HepG2 (cell line): ENCODE measurements around the gene ANO6. TPM values are rescaled to one million over a fixed set of nuclear protein-coding genes. Genes with fewer than 3 reads are reported as not detected.

Experiments
- ATAC-seq: fragments of 200-7000 bp; cut with Tn5 transposase; 3 replicates; pipeline ENCODE4 v1.9.1; 2020; ENCODE audit warnings: mild to moderate bottlenecking, moderate library complexity
- BruUV-seq: library from RNA; stranded (reverse); fragments of 400-500 nt; replicated peaks from 2 replicates; lab custom pipeline; 2021; lab: Mats Ljungman, UMichigan
- CTCF ChIA-PET: fragments of 300-600 bp; formaldehyde crosslinking; extraction: SDS; loops from one replicate; lab custom pipeline; 2021; ENCODE audit warnings: low total read pairs, inconsistent platforms, low intra/inter-chr PET ratio; lab: Yijun Ruan, JAX
- POLR2A ChIA-PET: fragments of 350-600 bp; sonication (Branson Sonifier 250); formaldehyde crosslinking; loops from one replicate; lab custom pipeline; 2020; ENCODE audit warnings: antibody characterized with exemption, inconsistent platforms; lab: Yijun Ruan, JAX
- DNase-seq: peaks from one replicate; pipeline ENCODE4 v3.0.0-alpha.2; 2015; ENCODE audit warnings: low spot score
- FAIRE-seq: peaks from 3 replicates; lab custom pipeline; 2011; peaks lifted over from hg19 to GRCh38; lab: Jason Lieb, UNC
- H2AFZ ChIP-seq: one replicate; pipeline ENCODE4 v1.6.1; 2011; ENCODE audit warnings: low read length, inconsistent platforms
- H3K27ac ChIP-seq: fragments of 300-600 bp; 3 replicates; pipeline ENCODE4 v1.8.0; 2011; ENCODE audit warnings: mixed run types, mild to moderate bottlenecking, mixed read lengths, low read length, inconsistent platforms; ENCODE audit not compliant: insufficient read depth; ENCODE audit errors: extremely low read length
- H3K27me3 ChIP-seq, 2 experiments: fragments of 200-600 bp in 1 of 2; 2 replicates in 1 of 2; 3 replicates in 1 of 2; pipeline versions ENCODE4 v1.6.0 to v1.8.0; 2011; ENCODE audit warnings: low read length in 2 of 2, mild to moderate bottlenecking in 2 of 2, moderate library complexity in 2 of 2, inconsistent platforms in 1 of 2; ENCODE audit not compliant: insufficient read depth in 2 of 2, control insufficient read depth in 1 of 2
- H3K36me3 ChIP-seq, 2 experiments: fragments of 200-600 bp in 1 of 2; replicated peaks in 1 of 2; 2 replicates in 1 of 2; 3 replicates in 1 of 2; pipeline versions ENCODE4 v1.5.1 to v1.8.0; 2011; ENCODE audit warnings: low read length in 2 of 2, inconsistent platforms in 1 of 2; ENCODE audit not compliant: insufficient read depth in 2 of 2, control insufficient read depth in 1 of 2
- H3K4me1 ChIP-seq: 2 replicates; pipeline ENCODE4 v1.5.1; 2012; ENCODE audit warnings: low read length, inconsistent platforms; ENCODE audit not compliant: insufficient read depth
- H3K4me2 ChIP-seq: 2 replicates; pipeline ENCODE4 v1.6.0; 2011; ENCODE audit warnings: low read depth, low read length, inconsistent platforms
- H3K4me3 ChIP-seq, 3 experiments: fragments of 200-600 bp in 1 of 3; sonication (generic), shearing (Covaris generic) in 1 of 3; replicated peaks in 1 of 3; 2 replicates each; pipeline ENCODE4 v1.5.1; 2011 to 2016; ENCODE audit warnings: low read length in 3 of 3, inconsistent platforms in 2 of 3, low read depth in 2 of 3, mild to moderate bottlenecking in 2 of 3, control low read depth in 1 of 3, mixed read lengths in 1 of 3; ENCODE audit not compliant: insufficient read depth in 1 of 3
- H3K79me2 ChIP-seq: one replicate; pipeline ENCODE4 v1.6.1; 2011; ENCODE audit warnings: low read length, inconsistent platforms; ENCODE audit not compliant: insufficient read depth
- H3K9ac ChIP-seq: 2 replicates; pipeline ENCODE4 v1.6.0; 2011; ENCODE audit warnings: mild to moderate bottlenecking, low read depth, low read length, inconsistent platforms; ENCODE audit not compliant: insufficient read depth
- H3K9me3 ChIP-seq: 2 replicates; pipeline ENCODE4 v1.5.1; 2012; ENCODE audit warnings: mild to moderate bottlenecking, low read length
- H4K20me1 ChIP-seq: 2 replicates; pipeline ENCODE4 v1.6.0; 2011; ENCODE audit warnings: inconsistent platforms, mild to moderate bottlenecking, low read length, moderate library complexity; ENCODE audit not compliant: insufficient read depth
- ELF1 ChIP-seq: sonication (generic); formaldehyde crosslinking; IDR thresholded peaks from 2 replicates; pipeline ENCODE4 v1.4.0; 2020; ENCODE audit warnings: missing genetic modification reagents
- MBD4 ChIP-seq: IDR thresholded peaks from 2 replicates; pipeline ENCODE4 v1.6.1; 2012; ENCODE audit warnings: low read length, inconsistent platforms, borderline replicate concordance
- TBX2 ChIP-seq: sonication (generic); formaldehyde crosslinking; IDR thresholded peaks from 2 replicates; pipeline ENCODE4 v1.5.0; 2020; ENCODE audit warnings: missing genetic modification reagents, mild to moderate bottlenecking, borderline replicate concordance
- ZMYM3 ChIP-seq: sonication (generic); formaldehyde crosslinking; IDR thresholded peaks from 2 replicates; pipeline ENCODE4 v1.5.1; 2020; ENCODE audit warnings: mild to moderate bottlenecking, missing genetic modification reagents
- WGBS: methylation state at CpG from one replicate; pipeline ENCODE4 v1.1.6; 2017; ENCODE audit warnings: low lambda C conversion rate; 5-methylcytosine and 5-hydroxymethylcytosine counted together
- in situ Hi-C: cut with HindIII; loops from 2 replicates; pipeline ENCODE4 v1.10.0; 2017; ENCODE audit warnings: low pct_unique_long_range_greater_than_20kb; ENCODE audit not compliant: extremely low pct_ligation_motif_present
- intact Hi-C: fragments of 100-400 bp; cut with micrococcal nuclease; formaldehyde crosslinking; loops from one replicate; pipeline ENCODE4 v1.10.0; 2022; ENCODE audit not compliant: unreplicated experiment
- polyA plus RNA-seq, 8 experiments: library from polyadenylated mRNA; depleted of rRNA in 3 of 8; stranded (reverse) in 7 of 8; unstranded in 1 of 8; fragments of >200 nt; fragmentation: Illumina TruSeq in 4 of 8; extraction: Trizol in 4 of 8; gene quantifications; 2 replicates each; pipeline versions ENCODE4 v1.2.1 to v1.2.3, GENCODE V29; 2011 to 2016; ENCODE audit warnings: low read depth in 4 of 8, missing spikeins in 1 of 8, mixed read lengths in 1 of 8; ENCODE audit not compliant: insufficient read depth in 1 of 8
- total RNA-seq, 5 experiments: library from RNA; depleted of rRNA; stranded (reverse); fragments of >200 nt; fragmentation: Illumina TruSeq; extraction: Trizol; gene quantifications; 2 replicates each; pipeline ENCODE4 v1.2.3, GENCODE V29; 2016; ENCODE audit warnings: low read depth in 1 of 5
- TF ChIP-seq, protein P1 (sequence below): sonication (generic); formaldehyde crosslinking; IDR thresholded peaks from 2 replicates; pipeline ENCODE4 v1.9.0; 2021; ENCODE audit warnings: missing genetic modification reagents, borderline replicate concordance
- TF ChIP-seq, protein P2 (sequence below): sonication (generic); formaldehyde crosslinking; IDR thresholded peaks from 2 replicates; pipeline ENCODE4 v1.4.0; 2020; ENCODE audit warnings: low read depth, mild to moderate bottlenecking, missing genetic modification reagents
- TF ChIP-seq, protein P3 (sequence below): IDR thresholded peaks from 2 replicates; pipeline ENCODE4 v1.6.1; 2012; ENCODE audit warnings: low read depth, low read length, improper control_type of control experiment
- TF ChIP-seq, protein P4 (sequence below): sonication (generic); formaldehyde crosslinking; IDR thresholded peaks from 2 replicates; pipeline ENCODE4 v1.4.0; 2020; ENCODE audit warnings: mild to moderate bottlenecking, low read depth, missing genetic modification reagents

The ANO6 gene
- total and polyA plus RNA-seq, 2 of the 13 experiments (the other 11 are each of a cell fraction or from before 2014, with no cell fraction given), result 37.8 to 57.1 TPM

DNA sequence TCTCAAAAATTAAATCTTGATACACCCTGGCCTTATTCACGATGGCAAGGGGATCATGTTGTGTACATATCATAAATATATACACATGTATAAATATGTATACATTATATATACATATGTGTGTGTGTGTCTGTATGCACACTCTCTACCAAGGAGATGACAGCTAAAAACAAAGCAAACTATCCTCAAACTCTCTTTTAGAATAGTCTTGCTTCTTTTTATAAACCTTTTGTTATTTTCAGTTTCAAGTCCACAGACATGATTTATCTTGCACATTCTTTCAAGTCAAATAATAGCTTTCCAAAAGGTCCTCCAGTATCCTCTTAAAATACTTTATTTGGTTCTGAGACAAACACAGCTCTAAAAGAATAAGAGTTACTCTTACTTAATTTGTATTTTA, 8.4 kb downstream of the ANO6 start:
- TF ChIP-seq ZMYM3 (no peak), TBX2 (CRISPR knock-in tag) (no peak), ELF1 (no peak), MBD4 (no peak)
- TF ChIP-seq, protein P1, sequence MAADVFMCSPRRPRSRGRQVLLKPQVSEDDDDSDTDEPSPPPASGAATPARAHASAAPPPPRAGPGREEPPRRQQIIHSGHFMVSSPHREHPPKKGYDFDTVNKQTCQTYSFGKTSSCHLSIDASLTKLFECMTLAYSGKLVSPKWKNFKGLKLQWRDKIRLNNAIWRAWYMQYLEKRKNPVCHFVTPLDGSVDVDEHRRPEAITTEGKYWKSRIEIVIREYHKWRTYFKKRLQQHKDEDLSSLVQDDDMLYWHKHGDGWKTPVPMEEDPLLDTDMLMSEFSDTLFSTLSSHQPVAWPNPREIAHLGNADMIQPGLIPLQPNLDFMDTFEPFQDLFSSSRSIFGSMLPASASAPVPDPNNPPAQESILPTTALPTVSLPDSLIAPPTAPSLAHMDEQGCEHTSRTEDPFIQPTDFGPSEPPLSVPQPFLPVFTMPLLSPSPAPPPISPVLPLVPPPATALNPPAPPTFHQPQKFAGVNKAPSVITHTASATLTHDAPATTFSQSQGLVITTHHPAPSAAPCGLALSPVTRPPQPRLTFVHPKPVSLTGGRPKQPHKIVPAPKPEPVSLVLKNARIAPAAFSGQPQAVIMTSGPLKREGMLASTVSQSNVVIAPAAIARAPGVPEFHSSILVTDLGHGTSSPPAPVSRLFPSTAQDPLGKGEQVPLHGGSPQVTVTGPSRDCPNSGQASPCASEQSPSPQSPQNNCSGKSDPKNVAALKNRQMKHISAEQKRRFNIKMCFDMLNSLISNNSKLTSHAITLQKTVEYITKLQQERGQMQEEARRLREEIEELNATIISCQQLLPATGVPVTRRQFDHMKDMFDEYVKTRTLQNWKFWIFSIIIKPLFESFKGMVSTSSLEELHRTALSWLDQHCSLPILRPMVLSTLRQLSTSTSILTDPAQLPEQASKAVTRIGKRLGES (CRISPR knock-in tag), result no peak
- TF ChIP-seq, protein P2, sequence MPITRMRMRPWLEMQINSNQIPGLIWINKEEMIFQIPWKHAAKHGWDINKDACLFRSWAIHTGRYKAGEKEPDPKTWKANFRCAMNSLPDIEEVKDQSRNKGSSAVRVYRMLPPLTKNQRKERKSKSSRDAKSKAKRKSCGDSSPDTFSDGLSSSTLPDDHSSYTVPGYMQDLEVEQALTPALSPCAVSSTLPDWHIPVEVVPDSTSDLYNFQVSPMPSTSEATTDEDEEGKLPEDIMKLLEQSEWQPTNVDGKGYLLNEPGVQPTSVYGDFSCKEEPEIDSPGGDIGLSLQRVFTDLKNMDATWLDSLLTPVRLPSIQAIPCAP (CRISPR knock-in tag), result no peak
- TF ChIP-seq, protein P3, sequence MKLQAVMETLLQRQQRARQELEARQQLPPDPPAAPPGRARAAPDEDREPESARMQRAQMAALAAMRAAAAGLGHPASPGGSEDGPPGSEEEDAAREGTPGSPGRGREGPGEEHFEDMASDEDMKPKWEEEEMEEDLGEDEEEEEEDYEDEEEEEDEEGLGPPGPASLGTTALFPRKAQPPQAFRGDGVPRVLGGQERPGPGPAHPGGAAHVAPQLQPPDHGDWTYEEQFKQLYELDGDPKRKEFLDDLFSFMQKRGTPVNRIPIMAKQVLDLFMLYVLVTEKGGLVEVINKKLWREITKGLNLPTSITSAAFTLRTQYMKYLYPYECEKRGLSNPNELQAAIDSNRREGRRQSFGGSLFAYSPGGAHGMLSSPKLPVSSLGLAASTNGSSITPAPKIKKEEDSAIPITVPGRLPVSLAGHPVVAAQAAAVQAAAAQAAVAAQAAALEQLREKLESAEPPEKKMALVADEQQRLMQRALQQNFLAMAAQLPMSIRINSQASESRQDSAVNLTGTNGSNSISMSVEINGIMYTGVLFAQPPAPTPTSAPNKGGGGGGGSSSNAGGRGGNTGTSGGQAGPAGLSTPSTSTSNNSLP, result no peak
- TF ChIP-seq, protein P4, sequence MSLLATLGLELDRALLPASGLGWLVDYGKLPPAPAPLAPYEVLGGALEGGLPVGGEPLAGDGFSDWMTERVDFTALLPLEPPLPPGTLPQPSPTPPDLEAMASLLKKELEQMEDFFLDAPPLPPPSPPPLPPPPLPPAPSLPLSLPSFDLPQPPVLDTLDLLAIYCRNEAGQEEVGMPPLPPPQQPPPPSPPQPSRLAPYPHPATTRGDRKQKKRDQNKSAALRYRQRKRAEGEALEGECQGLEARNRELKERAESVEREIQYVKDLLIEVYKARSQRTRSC (CRISPR knock-in tag), result no peak
- no TSS peak for BruUV-seq
- Histone ChIP-seq H4K20me1 (0 out of 2 replicates have a peak, but pooled peaks cover 7% of the 10 kb centered on the region), H3K27me3 (no peaks in the 10 kb centered on the region), H3K9ac (no peak overlapping the region), H3K27ac (no peak overlapping the region), H2AFZ (no peak overlapping the region), H3K36me3 (peaks cover 0 to 8% of the 10 kb centered on the region in 2 experiments; a peak in 1 of 5 replicates), H3K4me2 (no peak overlapping the region), H3K4me1 (peaks cover 19% of the 10 kb centered on the region), H3K4me3 (no peak overlapping the region), H3K79me2 (peaks cover 74% of the 10 kb centered on the region), H3K9me3 (no peaks in the 10 kb centered on the region)
- POLR2A ChIA-PET, result interaction anchor here (1.2 kb wide), 1 partner anchor 9 kb away, joined by 6 read pairs; the partner anchor contains the start of gene ANO6
- in situ Hi-C loops, result no loop called here
- no peak for DNase-seq
- ATAC-seq, result no peak
- WGBS, result 86% methylated on average over 1 of the region's 1 CpG
- CTCF ChIA-PET, result no interaction called here
- intact Hi-C loops, result no loop called here
- no peak for FAIRE-seq
